Right lobe of liver (tissue), 4 donors: Measurements from ENCODE around the gene CTSD.

Experiments
- CTCF ChIP-seq, 4 donors: fragments of 200-600 bp in 3 of 4; fragments of 450-650 bp in 1 of 4; IDR thresholded peaks; one replicate each; pipeline versions ENCODE4 v1.5.1 to v1.8.0; 2016 to 2022; ENCODE audit warnings: antibody characterized with exemption in 4 of 4, mild to moderate bottlenecking in 2 of 4
- POLR2A ChIP-seq: fragments of 450-650 bp; IDR thresholded peaks from one replicate; pipeline ENCODE4 v1.6.1; 2017; ENCODE audit warnings: antibody characterized with exemption, mild to moderate bottlenecking
- donor health status: DM: no; HTN: no; CAD: no.
- donor health status: DM: no; HTN: no; CAD: no.
- donor health status: DM: no; HTN: yes; CAD: no.

DNA sequence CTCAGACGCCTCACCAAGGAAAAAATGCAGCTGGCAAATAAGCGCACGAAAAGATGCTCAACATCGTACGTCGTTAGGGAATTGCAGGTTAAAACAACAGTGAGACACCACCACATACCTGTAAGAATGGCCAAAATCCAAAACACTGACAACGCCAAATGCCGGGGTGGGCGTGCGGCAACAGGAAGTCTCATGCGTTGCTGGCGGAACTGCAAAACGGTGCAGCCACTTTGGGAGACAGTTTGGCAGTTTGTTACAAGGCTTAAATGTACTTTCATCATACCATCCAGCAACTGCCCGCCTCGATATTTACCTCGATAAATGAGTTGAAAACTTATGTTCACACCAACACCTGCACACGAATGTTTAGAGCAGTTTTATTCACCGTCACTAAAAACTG is 7.5 kb upstream of the CTSD start:
- no peak for TF ChIP-seq CTCF (IDR thresholded peaks at IDR 0.05)
- TF ChIP-seq POLR2A = no peak
